GM12878 (cell line): ENCODE data around the gene SLX4IP. TPM values are rescaled to one million over a fixed set of nuclear protein-coding genes. Genes with fewer than 3 reads are reported as not detected.

Experiments used
- BACH1 ChIP-seq: fragments of 450-650 bp; IDR thresholded peaks from 2 replicates; pipeline ENCODE4 v1.6.1; 2017; ENCODE audit warnings: mild to moderate bottlenecking, borderline replicate concordance
- BHLHE40 ChIP-seq, 2 experiments: fragments of 450-650 bp in 1 of 2; IDR thresholded peaks; 2 replicates each; pipeline ENCODE4 v1.6.1; 2011 to 2017; ENCODE audit warnings: low read depth in 2 of 2, borderline replicate concordance in 1 of 2, improper control_type of control experiment in 1 of 2, low read length in 1 of 2, mild to moderate bottlenecking in 1 of 2
- CBX3 ChIP-seq: fragments of 200-600 bp; sonication (generic); IDR thresholded peaks from 2 replicates; pipeline ENCODE4 v1.6.1; 2016; ENCODE audit warnings: low read depth, borderline replicate concordance
- CBX5 ChIP-seq: sonication (generic); IDR thresholded peaks from 2 replicates; pipeline ENCODE4 v1.6.1; 2016; ENCODE audit warnings: low read depth, moderate library complexity, mild to moderate bottlenecking, inconsistent platforms
- HDAC2 ChIP-seq: fragments of 200-600 bp; sonication (generic); IDR thresholded peaks from 2 replicates; pipeline ENCODE4 v1.6.1; 2017
- IKZF2 ChIP-seq, 2 experiments: fragments of 450-650 bp; IDR thresholded peaks; 2 replicates each; pipeline ENCODE4 v1.6.1; 2017; ENCODE audit warnings: mild to moderate bottlenecking in 2 of 2, moderate library complexity in 2 of 2
- JUND ChIP-seq: IDR thresholded peaks from 2 replicates; pipeline ENCODE4 v1.6.1; 2012; ENCODE audit warnings: low read depth, mild to moderate bottlenecking, low read length, improper control_type of control experiment, moderate library complexity
- KLF5 ChIP-seq: fragments of 450-650 bp; IDR thresholded peaks from 2 replicates; pipeline ENCODE4 v1.6.1; 2014; ENCODE audit warnings: mild to moderate bottlenecking; ENCODE audit not compliant: partially characterized antibody
- MTA3 ChIP-seq: IDR thresholded peaks from 2 replicates; pipeline ENCODE4 v1.6.1; 2012; ENCODE audit warnings: low read length, inconsistent platforms, borderline replicate concordance
- NR2F1 ChIP-seq: fragments of 450-650 bp; conservative IDR thresholded peaks from 2 replicates; pipeline ENCODE4 v1.6.1; 2017; ENCODE audit warnings: mild to moderate bottlenecking
- NRF1 ChIP-seq: conservative IDR thresholded peaks from 2 replicates; pipeline ENCODE4 v1.6.1; 2011; ENCODE audit warnings: mild to moderate bottlenecking, low read depth, low read length, improper control_type of control experiment
- PAX8 ChIP-seq: fragments of 450-650 bp; IDR thresholded peaks from 2 replicates; pipeline ENCODE4 v1.6.1; 2017; ENCODE audit warnings: mild to moderate bottlenecking, moderate library complexity
- POLR2AphosphoS2 ChIP-seq: IDR thresholded peaks from 2 replicates; pipeline ENCODE4 v1.6.1; 2011; ENCODE audit warnings: low read depth, mild to moderate bottlenecking, low read length, improper control_type of control experiment, moderate library complexity
- RBBP5 ChIP-seq: fragments of 200-600 bp; sonication (generic); conservative IDR thresholded peaks from 2 replicates; pipeline ENCODE4 v1.6.1; 2016
- RELA ChIP-seq: fragments of 450-650 bp; IDR thresholded peaks from 2 replicates; pipeline ENCODE4 v1.8.0; 2014; ENCODE audit warnings: borderline replicate concordance; ENCODE audit not compliant: partially characterized antibody
- RFX5 ChIP-seq: IDR thresholded peaks from 2 replicates; pipeline ENCODE4 v1.6.1; 2011; ENCODE audit warnings: low read depth, low read length, improper control_type of control experiment
- SIN3A ChIP-seq: IDR thresholded peaks from 2 replicates; pipeline ENCODE4 v1.6.1; 2012; ENCODE audit warnings: low read depth, low read length, improper control_type of control experiment
- SMAD5 ChIP-seq: IDR thresholded peaks from 2 replicates; pipeline ENCODE4 v1.6.1; 2016; ENCODE audit warnings: antibody characterized with exemption, low read depth
- SMC3 ChIP-seq: IDR thresholded peaks from 2 replicates; pipeline ENCODE4 v1.6.1; 2011; ENCODE audit warnings: low read length, improper control_type of control experiment, borderline replicate concordance
- SPI1 ChIP-seq: IDR thresholded peaks from 2 replicates; pipeline ENCODE4 v1.6.1; 2011; ENCODE audit warnings: low read depth, mild to moderate bottlenecking, low read length, moderate library complexity, borderline replicate concordance; ENCODE audit not compliant: insufficient read depth
- SREBF1 ChIP-seq: IDR thresholded peaks from 2 replicates; pipeline ENCODE4 v1.6.1; 2012; ENCODE audit warnings: mild to moderate bottlenecking, low read length
- SRF ChIP-seq, 2 experiments: IDR thresholded peaks; 2 replicates each; pipeline ENCODE4 v1.6.1; 2011; ENCODE audit warnings: low read depth in 2 of 2, low read length in 2 of 2, mild to moderate bottlenecking in 1 of 2, moderate library complexity in 1 of 2
- SUPT20H ChIP-seq: IDR thresholded peaks from 2 replicates; pipeline ENCODE4 v1.6.1; 2011; ENCODE audit warnings: low read depth, mild to moderate bottlenecking, low read length, moderate library complexity, borderline replicate concordance; ENCODE audit not compliant: control insufficient read depth
- SUZ12 ChIP-seq: fragments of 200-600 bp; sonication (generic); IDR thresholded peaks from one replicate; pipeline ENCODE4 v1.6.1; 2018; ENCODE audit warnings: antibody characterized with exemption, mild to moderate bottlenecking; ENCODE audit not compliant: unreplicated experiment
- WRNIP1 ChIP-seq: IDR thresholded peaks from 2 replicates; pipeline ENCODE4 v1.6.1; 2011; ENCODE audit warnings: low read depth, low read length, improper control_type of control experiment, borderline replicate concordance
- ZNF207 ChIP-seq: fragments of 450-650 bp; IDR thresholded peaks from 2 replicates; pipeline ENCODE4 v1.6.1; 2014; ENCODE audit warnings: antibody characterized with exemption, mild to moderate bottlenecking, borderline replicate concordance
- polyA plus RNA-seq, 11 experiments: library from polyadenylated mRNA; depleted of rRNA in 4 of 11; unstranded in 6 of 11; stranded (reverse) in 5 of 11; fragments of >200 nt; fragmentation: Nextera tagmentation in 4 of 11; fragmentation: Illumina TruSeq in 1 of 11; extraction: Ambion mirVana in 4 of 11; extraction: Trizol in 1 of 11; gene quantifications; 1 replicate in 1 of 11; 2 replicates in 10 of 11; pipeline versions ENCODE4 v1.2.1 to v1.2.3, GENCODE V29; 2011 to 2016; ENCODE audit warnings: inconsistent platforms in 2 of 11, missing spikeins in 2 of 11, low read depth in 1 of 11
- total RNA-seq, 4 experiments: library from RNA; depleted of rRNA in 3 of 4; stranded (reverse); fragments of >200 nt in 3 of 4; fragmentation: Illumina TruSeq in 1 of 4; extraction: Trizol in 1 of 4; gene quantifications; 2 replicates each; pipeline versions ENCODE4 v1.2.1 to v1.2.3, GENCODE V29; 2013 to 2021
- TF ChIP-seq, protein P1 (sequence below): fragments of 450-650 bp; IDR thresholded peaks from 2 replicates; pipeline ENCODE4 v1.6.1; 2017; ENCODE audit warnings: mild to moderate bottlenecking, moderate library complexity
- TF ChIP-seq, protein P2 (sequence below): fragments of 450-650 bp; IDR thresholded peaks from 2 replicates; pipeline ENCODE4 v1.6.1; 2018; ENCODE audit warnings: borderline replicate concordance, mild to moderate bottlenecking; ENCODE audit not compliant: partially characterized antibody

SLX4IP gene
- total and polyA plus RNA-seq, 10 of the 15 experiments (the other 5 are each of a cell fraction or from before 2014, with no cell fraction given), result 2.2 to 11.0 (median 6.3) TPM

DNA sequence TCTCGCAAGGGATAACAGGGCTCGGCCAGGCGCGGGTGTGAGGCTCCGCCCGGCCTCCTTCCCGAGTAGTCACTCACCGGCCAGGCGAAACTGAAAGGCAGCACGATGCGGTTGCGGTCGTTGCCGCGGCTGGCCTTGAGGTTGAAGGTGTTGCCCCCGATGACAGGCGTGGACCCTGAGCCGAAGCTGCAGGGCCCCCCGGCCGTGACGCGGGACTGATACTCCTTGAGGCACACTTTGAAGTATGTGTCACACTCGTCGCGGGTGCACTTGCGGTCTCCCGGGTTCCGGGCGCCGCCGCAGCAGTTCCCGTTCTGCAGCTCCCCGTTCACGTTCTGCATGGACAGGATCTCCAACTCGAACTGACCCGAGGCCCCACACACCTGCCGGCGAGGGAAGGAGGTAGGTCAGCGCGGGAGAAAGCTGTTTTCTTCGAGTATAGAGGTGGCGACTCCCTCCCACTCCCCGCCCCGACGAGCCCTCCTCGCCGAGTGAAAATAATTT, 237.6 kb downstream of the SLX4IP start (continued):
- TF ChIP-seq, protein P1, sequence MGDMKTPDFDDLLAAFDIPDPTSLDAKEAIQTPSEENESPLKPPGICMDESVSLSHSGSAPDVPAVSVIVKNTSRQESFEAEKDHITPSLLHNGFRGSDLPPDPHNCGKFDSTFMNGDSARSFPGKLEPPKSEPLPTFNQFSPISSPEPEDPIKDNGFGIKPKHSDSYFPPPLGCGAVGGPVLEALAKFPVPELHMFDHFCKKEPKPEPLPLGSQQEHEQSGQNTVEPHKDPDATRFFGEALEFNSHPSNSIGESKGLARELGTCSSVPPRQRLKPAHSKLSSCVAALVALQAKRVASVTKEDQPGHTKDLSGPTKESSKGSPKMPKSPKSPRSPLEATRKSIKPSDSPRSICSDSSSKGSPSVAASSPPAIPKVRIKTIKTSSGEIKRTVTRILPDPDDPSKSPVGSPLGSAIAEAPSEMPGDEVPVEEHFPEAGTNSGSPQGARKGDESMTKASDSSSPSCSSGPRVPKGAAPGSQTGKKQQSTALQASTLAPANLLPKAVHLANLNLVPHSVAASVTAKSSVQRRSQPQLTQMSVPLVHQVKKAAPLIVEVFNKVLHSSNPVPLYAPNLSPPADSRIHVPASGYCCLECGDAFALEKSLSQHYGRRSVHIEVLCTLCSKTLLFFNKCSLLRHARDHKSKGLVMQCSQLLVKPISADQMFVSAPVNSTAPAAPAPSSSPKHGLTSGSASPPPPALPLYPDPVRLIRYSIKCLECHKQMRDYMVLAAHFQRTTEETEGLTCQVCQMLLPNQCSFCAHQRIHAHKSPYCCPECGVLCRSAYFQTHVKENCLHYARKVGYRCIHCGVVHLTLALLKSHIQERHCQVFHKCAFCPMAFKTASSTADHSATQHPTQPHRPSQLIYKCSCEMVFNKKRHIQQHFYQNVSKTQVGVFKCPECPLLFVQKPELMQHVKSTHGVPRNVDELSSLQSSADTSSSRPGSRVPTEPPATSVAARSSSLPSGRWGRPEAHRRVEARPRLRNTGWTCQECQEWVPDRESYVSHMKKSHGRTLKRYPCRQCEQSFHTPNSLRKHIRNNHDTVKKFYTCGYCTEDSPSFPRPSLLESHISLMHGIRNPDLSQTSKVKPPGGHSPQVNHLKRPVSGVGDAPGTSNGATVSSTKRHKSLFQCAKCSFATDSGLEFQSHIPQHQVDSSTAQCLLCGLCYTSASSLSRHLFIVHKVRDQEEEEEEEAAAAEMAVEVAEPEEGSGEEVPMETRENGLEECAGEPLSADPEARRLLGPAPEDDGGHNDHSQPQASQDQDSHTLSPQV, result no peak
- TF ChIP-seq MTA3 (no peak), HDAC2 (no peak), RELA (no peak), IKZF2 (IDR thresholded peaks at IDR 0.05) (peak; percentile 73 to 89), CBX5 (no peak), BACH1 (peak; percentile 72; the same call in 1 of the 2 replicates), SREBF1 (no peak), JUND (no peak), CBX3 (no peak), BHLHE40 (IDR thresholded peaks at IDR 0.05; ENCODE audit: borderline replicate concordance in 1 of 2, low read depth in 2 of 2, low read length in 1 of 2) (peak; percentile 81 to 90), WRNIP1 (no peak), SRF (IDR thresholded peaks at IDR 0.05; ENCODE audit: low read depth in 2 of 2, low read length in 2 of 2) (no peak), KLF5 (no peak), NRF1 (no peak), SIN3A (no peak), ZNF207 (no peak), SUPT20H (no peak), SMC3 (no peak), SMAD5 (no peak), RBBP5 (no peak), SPI1 (peak; percentile 41; the same call in 1 of the 2 replicates), POLR2AphosphoS2 (no peak), SUZ12 (no peak), NR2F1 (peak; percentile 96), RFX5 (no peak), PAX8 (no peak)
- TF ChIP-seq, protein P2, sequence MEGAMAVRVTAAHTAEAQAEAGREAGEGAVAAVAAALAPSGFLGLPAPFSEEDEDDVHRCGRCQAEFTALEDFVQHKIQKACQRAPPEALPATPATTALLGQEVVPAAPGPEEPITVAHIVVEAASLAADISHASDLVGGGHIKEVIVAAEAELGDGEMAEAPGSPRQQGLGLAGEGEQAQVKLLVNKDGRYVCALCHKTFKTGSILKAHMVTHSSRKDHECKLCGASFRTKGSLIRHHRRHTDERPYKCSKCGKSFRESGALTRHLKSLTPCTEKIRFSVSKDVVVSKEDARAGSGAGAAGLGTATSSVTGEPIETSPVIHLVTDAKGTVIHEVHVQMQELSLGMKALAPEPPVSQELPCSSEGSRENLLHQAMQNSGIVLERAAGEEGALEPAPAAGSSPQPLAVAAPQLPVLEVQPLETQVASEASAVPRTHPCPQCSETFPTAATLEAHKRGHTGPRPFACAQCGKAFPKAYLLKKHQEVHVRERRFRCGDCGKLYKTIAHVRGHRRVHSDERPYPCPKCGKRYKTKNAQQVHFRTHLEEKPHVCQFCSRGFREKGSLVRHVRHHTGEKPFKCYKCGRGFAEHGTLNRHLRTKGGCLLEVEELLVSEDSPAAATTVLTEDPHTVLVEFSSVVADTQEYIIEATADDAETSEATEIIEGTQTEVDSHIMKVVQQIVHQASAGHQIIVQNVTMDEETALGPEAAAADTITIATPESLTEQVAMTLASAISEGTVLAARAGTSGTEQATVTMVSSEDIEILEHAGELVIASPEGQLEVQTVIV, result no peak
